ENCODE data around the gene ACO2. TPM values are rescaled to one million over a fixed set of nuclear protein-coding genes. Genes with fewer than 3 reads are reported as not detected.

The ACO2 gene
- total RNA-seq, 2 experiments from 2014 or later, result 69.5 to 71.9 TPM

GRCh38 chr22:41565403-41566054, 96.6 kb downstream of the ACO2 start:
- ChIA-PET POLR2A (no interaction called here), CTCF (no interaction called here)
- no peaks in the 10 kb centered on the region for H3K4me1 Mint-ChIP-seq (ENCODE audit: low read depth)
- H3K4me3 Mint-ChIP-seq, result no peak overlapping the region
- no peak overlapping the region for H3K27ac Mint-ChIP-seq
- intact Hi-C loops (cut with DNase I, micrococcal nuclease), result no loop called here
- no peak for TF ChIP-seq CTCF (IDR thresholded peaks at IDR 0.05)
- DNase-seq (peak in 1 of 14 experiments; percentile 7), ATAC-seq (ENCODE audit: poor library complexity) (peak; percentile 41)
- Histone ChIP-seq H3K36me3 (ENCODE audit: insufficient read depth, low read length) (no peaks in the 10 kb centered on the region), H3K27ac (ENCODE audit: low read depth in 1 of 2, low read length in 2 of 2) (no peak overlapping the region), H3K4me1 (ENCODE audit: insufficient read depth, low read length) (no peaks in the 10 kb centered on the region), H3K27me3 (ENCODE audit: control insufficient read depth in 1 of 2, insufficient read depth in 2 of 2, low read length in 2 of 2) (peaks cover 5 to 7% of the 10 kb centered on the region in 2 experiments), H3K4me3 (ENCODE audit: low read length) (no peak overlapping the region), H3K9me3 (ENCODE audit: control insufficient read depth in 1 of 2, insufficient read depth in 1 of 2, low read length in 2 of 2) (no peaks in the 10 kb centered on the region)
- H3K9me3 Mint-ChIP-seq, result no peaks in the 10 kb centered on the region
- peaks cover 13% of the 10 kb centered on the region for H3K27me3 Mint-ChIP-seq
- no peaks in the 10 kb centered on the region for H3K36me3 Mint-ChIP-seq (ENCODE audit: low read depth)

GRCh38 chr22:41567512-41567768, 98.5 kb downstream of the ACO2 start:
- TF ChIP-seq CTCF (IDR thresholded peaks at IDR 0.05), result no peak
- ChIA-PET CTCF (no interaction called here), POLR2A (no interaction called here)
- peaks cover 5% of the 10 kb centered on the region for H3K27me3 Mint-ChIP-seq
- H3K4me1 Mint-ChIP-seq (ENCODE audit: low read depth), result no peaks in the 10 kb centered on the region
- no peak overlapping the region for H3K27ac Mint-ChIP-seq
- Histone ChIP-seq H3K27ac (ENCODE audit: low read depth in 1 of 2, low read length in 2 of 2) (no peak overlapping the region), H3K36me3 (ENCODE audit: insufficient read depth, low read length) (no peaks in the 10 kb centered on the region), H3K4me1 (ENCODE audit: insufficient read depth, low read length) (no peaks in the 10 kb centered on the region), H3K4me3 (ENCODE audit: low read length) (no peak overlapping the region), H3K9me3 (ENCODE audit: control insufficient read depth in 1 of 2, insufficient read depth in 1 of 2, low read length in 2 of 2) (no peaks in the 10 kb centered on the region), H3K27me3 (ENCODE audit: control insufficient read depth in 1 of 2, insufficient read depth in 2 of 2, low read length in 2 of 2) (no peaks in the 10 kb centered on the region)
- H3K9me3 Mint-ChIP-seq, result no peaks in the 10 kb centered on the region
- intact Hi-C loops (cut with DNase I, micrococcal nuclease), result no loop called here
- H3K36me3 Mint-ChIP-seq (ENCODE audit: low read depth), result no peaks in the 10 kb centered on the region
- DNase-seq (no peak), ATAC-seq (ENCODE audit: poor library complexity) (no peak)
- H3K4me3 Mint-ChIP-seq, result no peak overlapping the region

- no peak for ATAC-seq (ENCODE audit: poor library complexity)
- DNase-seq, result no peak
- no peaks in the 10 kb centered on the region for H3K4me1 Mint-ChIP-seq (ENCODE audit: low read depth)
- H3K27ac Mint-ChIP-seq, result no peak overlapping the region
- no peaks in the 10 kb centered on the region for H3K9me3 ChIP-seq (ENCODE audit: control insufficient read depth in 1 of 2, insufficient read depth in 1 of 2, low read length in 2 of 2)
- no peak overlapping the region for H3K4me3 ChIP-seq (ENCODE audit: low read length)
- no peaks in the 10 kb centered on the region for H3K9me3 Mint-ChIP-seq
- CTCF ChIA-PET, result no interaction called here
- no peaks in the 10 kb centered on the region for H3K27me3 ChIP-seq (ENCODE audit: control insufficient read depth in 1 of 2, insufficient read depth in 2 of 2, low read length in 2 of 2)
- no peak overlapping the region for H3K27ac ChIP-seq (ENCODE audit: low read depth in 1 of 2, low read length in 2 of 2)
- H3K27me3 Mint-ChIP-seq, result no peaks in the 10 kb centered on the region
- H3K4me3 Mint-ChIP-seq, result no peak overlapping the region
- POLR2A ChIA-PET, result no interaction called here
- intact Hi-C loops (cut with DNase I, micrococcal nuclease), result no loop called here
- TF ChIP-seq CTCF (IDR thresholded peaks at IDR 0.05), result no peak
- no peaks in the 10 kb centered on the region for H3K36me3 Mint-ChIP-seq (ENCODE audit: low read depth)
- H3K4me1 ChIP-seq (ENCODE audit: insufficient read depth, low read length), result no peaks in the 10 kb centered on the region
- H3K36me3 ChIP-seq (ENCODE audit: insufficient read depth, low read length), result no peaks in the 10 kb centered on the region
Measured at GRCh38 chr22:41568811-41569210, 99.9 kb downstream of the ACO2 start.

Data from CD4-positive, alpha-beta T cell (primary cell).